HCT116 (cell line): ENCODE measurements around the gene ENPEP. TPM values are rescaled to one million over a fixed set of nuclear protein-coding genes. Genes with fewer than 3 reads are reported as not detected.
"Not testable (repeated sequence)": the region's sequence is repeated elsewhere in the genome, so short reads cannot be mapped to it uniquely, and the experiment has no call there.

Experiments used
- ATAC-seq: fragments of 200-7000 bp; cut with Tn5 transposase; 2 replicates; pipeline ENCODE4 v1.9.1; 2020; ENCODE audit warnings: mild to moderate bottlenecking, moderate library complexity
- BruUV-seq: library from RNA; stranded (reverse); fragments of 400-500 nt; replicated peaks from 2 replicates; lab custom pipeline; 2021; lab: Mats Ljungman, UMichigan
- CTCF ChIA-PET: fragments of 300-600 bp; sonication (Branson Sonifier 250); formaldehyde crosslinking; loops from one replicate; lab custom pipeline; 2021; ENCODE audit warnings: antibody characterized with exemption; lab: Charles Lee
- POLR2A ChIA-PET: fragments of 300-600, 350-600 bp; sonication (Branson Sonifier 250); formaldehyde crosslinking; loops from one replicate; lab custom pipeline; 2021; ENCODE audit warnings: antibody characterized with exemption; lab: Charles Lee
- RAD21 ChIA-PET, 2 experiments: fragments of 300-600 bp; sonication (Branson Sonifier 250); formaldehyde crosslinking; loops; one replicate each; lab custom pipeline; 2023; ENCODE audit warnings: low total read pairs in 2 of 2; ENCODE audit not compliant: uncharacterized antibody in 2 of 2, unreplicated experiment in 2 of 2, low non-redundant PET in 1 of 2; lab: Charles Lee
- DNase-seq: peaks from one replicate; pipeline ENCODE4 v3.0.0-alpha.2; 2010; ENCODE audit warnings: low read depth, low spot score
- H2AFZ ChIP-seq: fragments of 200-600 bp; shearing (Covaris generic), sonication (generic); 2 replicates; pipeline ENCODE4 v1.6.1; 2017; ENCODE audit warnings: low read depth, mixed run types, mixed read lengths, antibody characterized with exemption, low read length; ENCODE audit not compliant: poor library complexity, severe bottlenecking
- H3K27ac ChIP-seq: 2 replicates; pipeline ENCODE4 v1.5.1; 2012; ENCODE audit warnings: low read depth, low read length
- H3K27me3 ChIP-seq: fragments of 200-600 bp; sonication (generic); 2 replicates; pipeline ENCODE4 v1.6.1; 2016; ENCODE audit warnings: mixed run types, low read length, mixed read lengths; ENCODE audit not compliant: insufficient read depth
- H3K36me3 ChIP-seq, 2 experiments: fragments of 200-500 bp in 1 of 2; fragments of 200-600 bp in 1 of 2; sonication (Bioruptor generic) in 1 of 2; sonication (generic) in 1 of 2; 2 replicates each; pipeline versions ENCODE4 v1.5.1 to v1.6.1; 2014 to 2016; ENCODE audit warnings: low read length in 2 of 2, inconsistent platforms in 1 of 2, mixed read lengths in 1 of 2, mixed run types in 1 of 2; ENCODE audit not compliant: insufficient read depth in 2 of 2, control insufficient read depth in 1 of 2
- H3K4me1 ChIP-seq, 2 experiments: fragments of 200-600 bp in 1 of 2; sonication (generic) in 1 of 2; 2 replicates each; pipeline versions ENCODE4 v1.5.1 to v1.6.1; 2012 to 2017; ENCODE audit warnings: low read length in 2 of 2, inconsistent platforms in 1 of 2, mild to moderate bottlenecking in 1 of 2, mixed read lengths in 1 of 2, mixed run types in 1 of 2, moderate library complexity in 1 of 2; ENCODE audit not compliant: insufficient read depth in 2 of 2, control insufficient read depth in 1 of 2
- H3K4me2 ChIP-seq: fragments of 200-600 bp; sonication (generic); 2 replicates; pipeline ENCODE4 v1.6.1; 2017; ENCODE audit warnings: mixed run types, low read length, mixed read lengths
- H3K4me3 ChIP-seq, 2 experiments: fragments of 200-600 bp in 1 of 2; sonication (generic) in 1 of 2; replicated peaks in 1 of 2; 2 replicates each; pipeline ENCODE4 v1.5.1; 2011 to 2016; ENCODE audit warnings: low read length in 2 of 2, control low read depth in 1 of 2, low read depth in 1 of 2, mild to moderate bottlenecking in 1 of 2, mixed read lengths in 1 of 2, mixed run types in 1 of 2
- H3K79me2 ChIP-seq: fragments of 200-600 bp; sonication (generic); 2 replicates; pipeline ENCODE4 v1.6.1; 2017; ENCODE audit warnings: mild to moderate bottlenecking, mixed run types, low read length, moderate library complexity, mixed read lengths; ENCODE audit not compliant: insufficient read depth
- H3K9ac ChIP-seq: fragments of 200-600 bp; sonication (generic); 2 replicates; pipeline ENCODE4 v1.6.1; 2016; ENCODE audit warnings: low read length, mixed read lengths
- H3K9me2 ChIP-seq: fragments of 200-600 bp; sonication (generic), shearing (Covaris generic); 2 replicates; pipeline ENCODE4 v1.6.1; 2017; ENCODE audit warnings: mixed run types, mild to moderate bottlenecking, moderate library complexity; ENCODE audit not compliant: insufficient read depth
- H3K9me3 ChIP-seq, 2 experiments: fragments of 200-500 bp in 1 of 2; fragments of 200-600 bp in 1 of 2; sonication (Bioruptor generic) in 1 of 2; sonication (generic) in 1 of 2; 2 replicates each; pipeline ENCODE4 v1.6.1; 2014 to 2017; ENCODE audit warnings: low read length in 2 of 2, mixed read lengths in 2 of 2, inconsistent platforms in 1 of 2, low read depth in 1 of 2, mild to moderate bottlenecking in 1 of 2, mixed run types in 1 of 2, moderate library complexity in 1 of 2; ENCODE audit not compliant: control insufficient read depth in 1 of 2, insufficient read depth in 1 of 2
- H4K20me1 ChIP-seq: fragments of 200-600 bp; sonication (generic), shearing (Covaris generic); 2 replicates; pipeline ENCODE4 v1.6.1; 2017; ENCODE audit warnings: mixed run types, mild to moderate bottlenecking, moderate library complexity; ENCODE audit not compliant: insufficient read depth
- TCF7L2 ChIP-seq: IDR thresholded peaks from 2 replicates; pipeline ENCODE4 v1.7.0; 2011; ENCODE audit warnings: borderline replicate concordance, inconsistent platforms; ENCODE audit not compliant: insufficient read depth, insufficient read length; ENCODE audit errors: extremely low read depth
- intact Hi-C: fragments of 100-400 bp; cut with micrococcal nuclease; formaldehyde crosslinking; loops from 2 replicates; pipeline ENCODE4 v1.10.0; 2022
- total RNA-seq: library from RNA; stranded (reverse); gene quantifications from one replicate; pipeline ENCODE4 v1.2.1, GENCODE V29; 2021; ENCODE audit not compliant: unreplicated experiment

The ENPEP gene
- total RNA-seq, 1 experiment from 2014 or later, result 4.5 TPM

- TF ChIP-seq TCF7L2, result no peak
Measured at GRCh38 chr4:110475881-110476818, at the start of gene ENPEP (continued).

GRCh38 chr4:110431805-110432204, 44.1 kb upstream of the ENPEP start:
- intact Hi-C loops, H3K4me3 ChIP-seq, H3K4me1 ChIP-seq, H4K20me1 ChIP-seq, H2AFZ ChIP-seq, H3K27me3 ChIP-seq, H3K4me2 ChIP-seq, H3K36me3 ChIP-seq, DNase-seq, BruUV-seq, H3K9ac ChIP-seq, RAD21 ChIA-PET, CTCF ChIA-PET, H3K9me2 ChIP-seq, H3K27ac ChIP-seq, POLR2A ChIA-PET, ATAC-seq, H3K9me3 ChIP-seq, H3K79me2 ChIP-seq: not testable (repeated sequence)

GRCh38 chr4:110437292-110437691, 38.7 kb upstream of the ENPEP start:
- H3K9me2 ChIP-seq, H3K79me2 ChIP-seq, DNase-seq, H3K27me3 ChIP-seq, H2AFZ ChIP-seq, H3K36me3 ChIP-seq, H3K27ac ChIP-seq, intact Hi-C loops, H3K4me3 ChIP-seq, H3K9ac ChIP-seq, H3K4me1 ChIP-seq, ATAC-seq, H3K9me3 ChIP-seq, H3K4me2 ChIP-seq, CTCF ChIA-PET, BruUV-seq, RAD21 ChIA-PET, H4K20me1 ChIP-seq, POLR2A ChIA-PET: not testable (repeated sequence)

GRCh38 chr4:110439209-110439608, 36.7 kb upstream of the ENPEP start:
- DNase-seq, H3K36me3 ChIP-seq, H2AFZ ChIP-seq, H3K9me2 ChIP-seq, H3K79me2 ChIP-seq, RAD21 ChIA-PET, H3K27ac ChIP-seq, CTCF ChIA-PET, ATAC-seq, BruUV-seq, H3K4me2 ChIP-seq, H3K27me3 ChIP-seq, H3K9ac ChIP-seq, H4K20me1 ChIP-seq, POLR2A ChIA-PET, intact Hi-C loops, H3K4me1 ChIP-seq, H3K4me3 ChIP-seq, H3K9me3 ChIP-seq: not testable (repeated sequence)
